ENCODE measurements around the gene DLL3. TPM values are rescaled to one million over a fixed set of nuclear protein-coding genes. Genes with fewer than 3 reads are reported as not detected.
A peak's percentile ranks its signal among the peaks of the same experiment; 100 is the strongest.

The DLL3 gene
- total and polyA plus RNA-seq, 2 experiments from 2014 or later: 9.8 to 15.6 TPM

GRCh38 chr19:39533003-39533512 is 34.3 kb downstream of the DLL3 start:
- DNase-seq (ENCODE audit: low spot score) (no peak), ATAC-seq (no peak)
- H3K79me2 ChIP-seq (replicated peaks; ENCODE audit: insufficient read depth): peaks cover 16% of the 10 kb centered on the region; the same call in 1 of the 2 replicates
- TF ChIP-seq POLR2AphosphoS5 (IDR thresholded peaks at IDR 0.05; ENCODE audit: low read depth): no peak
- no peak for TF ChIP-seq JUNB (IDR thresholded peaks at IDR 0.05; ENCODE audit: unreplicated experiment)
- TF ChIP-seq NANOG (IDR thresholded peaks at IDR 0.05; ENCODE audit: borderline replicate concordance): no peak
- TF ChIP-seq, protein P1, sequence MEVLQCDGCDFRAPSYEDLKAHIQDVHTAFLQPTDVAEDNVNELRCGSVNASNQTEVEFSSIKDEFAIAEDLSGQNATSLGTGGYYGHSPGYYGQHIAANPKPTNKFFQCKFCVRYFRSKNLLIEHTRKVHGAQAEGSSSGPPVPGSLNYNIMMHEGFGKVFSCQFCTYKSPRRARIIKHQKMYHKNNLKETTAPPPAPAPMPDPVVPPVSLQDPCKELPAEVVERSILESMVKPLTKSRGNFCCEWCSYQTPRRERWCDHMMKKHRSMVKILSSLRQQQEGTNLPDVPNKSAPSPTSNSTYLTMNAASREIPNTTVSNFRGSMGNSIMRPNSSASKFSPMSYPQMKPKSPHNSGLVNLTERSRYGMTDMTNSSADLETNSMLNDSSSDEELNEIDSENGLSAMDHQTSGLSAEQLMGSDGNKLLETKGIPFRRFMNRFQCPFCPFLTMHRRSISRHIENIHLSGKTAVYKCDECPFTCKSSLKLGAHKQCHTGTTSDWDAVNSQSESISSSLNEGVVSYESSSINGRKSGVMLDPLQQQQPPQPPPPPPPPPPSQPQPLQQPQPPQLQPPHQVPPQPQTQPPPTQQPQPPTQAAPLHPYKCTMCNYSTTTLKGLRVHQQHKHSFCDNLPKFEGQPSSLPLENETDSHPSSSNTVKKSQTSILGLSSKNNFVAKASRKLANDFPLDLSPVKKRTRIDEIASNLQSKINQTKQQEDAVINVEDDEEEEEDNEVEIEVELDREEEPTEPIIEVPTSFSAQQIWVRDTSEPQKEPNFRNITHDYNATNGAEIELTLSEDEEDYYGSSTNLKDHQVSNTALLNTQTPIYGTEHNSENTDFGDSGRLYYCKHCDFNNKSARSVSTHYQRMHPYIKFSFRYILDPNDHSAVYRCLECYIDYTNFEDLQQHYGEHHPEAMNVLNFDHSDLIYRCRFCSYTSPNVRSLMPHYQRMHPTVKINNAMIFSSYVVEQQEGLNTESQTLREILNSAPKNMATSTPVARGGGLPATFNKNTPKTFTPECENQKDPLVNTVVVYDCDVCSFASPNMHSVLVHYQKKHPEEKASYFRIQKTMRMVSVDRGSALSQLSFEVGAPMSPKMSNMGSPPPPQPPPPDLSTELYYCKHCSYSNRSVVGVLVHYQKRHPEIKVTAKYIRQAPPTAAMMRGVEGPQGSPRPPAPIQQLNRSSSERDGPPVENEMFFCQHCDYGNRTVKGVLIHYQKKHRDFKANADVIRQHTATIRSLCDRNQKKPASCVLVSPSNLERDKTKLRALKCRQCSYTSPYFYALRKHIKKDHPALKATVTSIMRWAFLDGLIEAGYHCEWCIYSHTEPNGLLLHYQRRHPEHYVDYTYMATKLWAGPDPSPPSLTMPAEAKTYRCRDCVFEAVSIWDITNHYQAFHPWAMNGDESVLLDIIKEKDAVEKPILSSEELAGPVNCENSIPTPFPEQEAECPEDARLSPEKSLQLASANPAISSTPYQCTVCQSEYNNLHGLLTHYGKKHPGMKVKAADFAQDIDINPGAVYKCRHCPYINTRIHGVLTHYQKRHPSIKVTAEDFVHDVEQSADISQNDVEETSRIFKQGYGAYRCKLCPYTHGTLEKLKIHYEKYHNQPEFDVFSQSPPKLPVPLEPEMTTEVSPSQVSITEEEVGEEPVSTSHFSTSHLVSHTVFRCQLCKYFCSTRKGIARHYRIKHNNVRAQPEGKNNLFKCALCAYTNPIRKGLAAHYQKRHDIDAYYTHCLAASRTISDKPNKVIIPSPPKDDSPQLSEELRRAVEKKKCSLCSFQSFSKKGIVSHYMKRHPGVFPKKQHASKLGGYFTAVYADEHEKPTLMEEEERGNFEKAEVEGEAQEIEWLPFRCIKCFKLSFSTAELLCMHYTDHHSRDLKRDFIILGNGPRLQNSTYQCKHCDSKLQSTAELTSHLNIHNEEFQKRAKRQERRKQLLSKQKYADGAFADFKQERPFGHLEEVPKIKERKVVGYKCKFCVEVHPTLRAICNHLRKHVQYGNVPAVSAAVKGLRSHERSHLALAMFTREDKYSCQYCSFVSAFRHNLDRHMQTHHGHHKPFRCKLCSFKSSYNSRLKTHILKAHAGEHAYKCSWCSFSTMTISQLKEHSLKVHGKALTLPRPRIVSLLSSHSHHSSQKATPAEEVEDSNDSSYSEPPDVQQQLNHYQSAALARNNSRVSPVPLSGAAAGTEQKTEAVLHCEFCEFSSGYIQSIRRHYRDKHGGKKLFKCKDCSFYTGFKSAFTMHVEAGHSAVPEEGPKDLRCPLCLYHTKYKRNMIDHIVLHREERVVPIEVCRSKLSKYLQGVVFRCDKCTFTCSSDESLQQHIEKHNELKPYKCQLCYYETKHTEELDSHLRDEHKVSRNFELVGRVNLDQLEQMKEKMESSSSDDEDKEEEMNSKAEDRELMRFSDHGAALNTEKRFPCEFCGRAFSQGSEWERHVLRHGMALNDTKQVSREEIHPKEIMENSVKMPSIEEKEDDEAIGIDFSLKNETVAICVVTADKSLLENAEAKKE (CRISPR knock-in tag; IDR thresholded peaks at IDR 0.05): no peak
- TF ChIP-seq EZH2 (IDR thresholded peaks at IDR 0.05; ENCODE audit: low read depth, unreplicated experiment): no peak
- no peak for TF ChIP-seq ZNF331 (CRISPR knock-in tag; IDR thresholded peaks at IDR 0.05; ENCODE audit: low read depth)
- no peak for TF ChIP-seq CREB1 (CRISPR knock-in tag; IDR thresholded peaks at IDR 0.05; ENCODE audit: low read depth)
- no peak for TF ChIP-seq REST (IDR thresholded peaks at IDR 0.05; ENCODE audit: unreplicated experiment)
- TF ChIP-seq STAT1 (IDR thresholded peaks at IDR 0.05; ENCODE audit: unreplicated experiment): no peak
- no peak overlapping the region for H3K4me2 ChIP-seq
- no peaks in the 10 kb centered on the region for H3K9me2 ChIP-seq (ENCODE audit: insufficient read depth)
- no peak overlapping the region for H2AFZ ChIP-seq
- H3K36me3 ChIP-seq (ENCODE audit: insufficient read depth): no peaks in the 10 kb centered on the region
- H3K27me3 ChIP-seq (ENCODE audit: insufficient read depth): no peaks in the 10 kb centered on the region
- Mint-ChIP-seq H3K27me3 (ENCODE audit: insufficient read depth, low read depth, poor library complexity) (peaks cover 11% of the 10 kb centered on the region), H3K9me3 (no peaks in the 10 kb centered on the region), H3K36me3 (ENCODE audit: low read depth) (0 out of 3 replicates have a peak, but pooled peaks cover 1% of the 10 kb centered on the region), H3K4me3 (peak overlapping the region; percentile 93), H3K27ac (no peak overlapping the region), H3K4me1 (peaks cover under 1% of the 10 kb centered on the region)
- H3K4me1 ChIP-seq (ENCODE audit: insufficient read depth): 0 out of 2 replicates have a peak, but pooled peaks cover 3% of the 10 kb centered on the region
- no peak overlapping the region for H3K27ac ChIP-seq (ENCODE audit: low read depth)
- no peak overlapping the region for H3K4me3 ChIP-seq
- no peaks in the 10 kb centered on the region for H3F3A ChIP-seq (replicated peaks; ENCODE audit: low read depth)
- H4K20me1 ChIP-seq (replicated peaks; ENCODE audit: insufficient read depth): peaks cover 15% of the 10 kb centered on the region; the same call in 1 of the 2 replicates
